Esophagus squamous epithelium (tissue), 5 donors: ENCODE measurements around the gene CPN2. TPM values are rescaled to one million over a fixed set of nuclear protein-coding genes. Genes with fewer than 3 reads are reported as not detected.
A peak's percentile ranks its signal among the peaks of the same experiment; 100 is the strongest.

ENCODE experiments used
- DNase-seq: peaks from one replicate; lab custom pipeline; 2025; lab: John Stamatoyannopoulos, UW
- H3K27ac ChIP-seq, 4 donors: fragments of 200-600 bp; sonication (generic); one replicate each; pipeline ENCODE4 v1.5.1; 2016 to 2019; ENCODE audit warnings: mild to moderate bottlenecking in 1 of 4
- H3K27me3 ChIP-seq, 4 donors: fragments of 200-600 bp; sonication (generic); 1 replicate in 3 of 4; 2 replicates in 1 of 4; pipeline versions ENCODE4 v1.5.1 to v1.6.0; 2017 to 2021; ENCODE audit warnings: antibody characterized with exemption in 1 of 4
- H3K36me3 ChIP-seq, 3 donors: fragments of 200-600 bp; sonication (generic); one replicate each; pipeline ENCODE4 v1.5.1; 2016 to 2019
- H3K4me1 ChIP-seq, 3 donors: fragments of 200-600 bp; sonication (generic); one replicate each; pipeline ENCODE4 v1.5.1; 2017 to 2019
- H3K4me3 ChIP-seq, 4 donors: fragments of 200-600 bp; sonication (generic); 1 replicate in 3 of 4; 2 replicates in 1 of 4; pipeline ENCODE4 v1.5.1; 2016 to 2019; ENCODE audit warnings: mild to moderate bottlenecking in 2 of 4, moderate library complexity in 1 of 4
- H3K9me3 ChIP-seq, 3 donors: fragments of 200-600 bp; sonication (generic); one replicate each; pipeline ENCODE4 v1.5.1; 2016 to 2019
- CTCF ChIP-seq, 6 experiments: fragments of 450-650 bp in 4 of 6; fragments of 200-600 bp in 2 of 6; sonication (generic) in 2 of 6; IDR thresholded peaks; one replicate each; pipeline ENCODE4 v1.5.1; 2016 to 2019; ENCODE audit warnings: antibody characterized with exemption in 6 of 6, mild to moderate bottlenecking in 4 of 6, moderate library complexity in 4 of 6
- POLR2A ChIP-seq, 4 donors: fragments of 450-650 bp; IDR thresholded peaks; one replicate each; pipeline ENCODE4 v1.6.1; 2017; ENCODE audit warnings: antibody characterized with exemption in 4 of 4, mild to moderate bottlenecking in 4 of 4, moderate library complexity in 3 of 4
- WGBS, 2 donors: methylation state at CpG; one replicate each; pipeline ENCODE4 v1.1.5; 2018; 5-methylcytosine and 5-hydroxymethylcytosine counted together
- intact Hi-C: fragments of 100-400 bp; cut with DNase I; formaldehyde crosslinking; loops from one replicate; pipeline ENCODE4 v1.15.0; 2022
- total RNA-seq, 4 donors: library from RNA; depleted of rRNA; stranded (reverse); fragments of >200 nt; gene quantifications; one replicate each; pipeline ENCODE4 v1.1.0, GENCODE V29; 2016
- donor health status: DM: yes; HTN: yes; CAD: no.

CPN2 gene
- total RNA-seq, 4 donors from 2014 or later: not detected

DNA sequence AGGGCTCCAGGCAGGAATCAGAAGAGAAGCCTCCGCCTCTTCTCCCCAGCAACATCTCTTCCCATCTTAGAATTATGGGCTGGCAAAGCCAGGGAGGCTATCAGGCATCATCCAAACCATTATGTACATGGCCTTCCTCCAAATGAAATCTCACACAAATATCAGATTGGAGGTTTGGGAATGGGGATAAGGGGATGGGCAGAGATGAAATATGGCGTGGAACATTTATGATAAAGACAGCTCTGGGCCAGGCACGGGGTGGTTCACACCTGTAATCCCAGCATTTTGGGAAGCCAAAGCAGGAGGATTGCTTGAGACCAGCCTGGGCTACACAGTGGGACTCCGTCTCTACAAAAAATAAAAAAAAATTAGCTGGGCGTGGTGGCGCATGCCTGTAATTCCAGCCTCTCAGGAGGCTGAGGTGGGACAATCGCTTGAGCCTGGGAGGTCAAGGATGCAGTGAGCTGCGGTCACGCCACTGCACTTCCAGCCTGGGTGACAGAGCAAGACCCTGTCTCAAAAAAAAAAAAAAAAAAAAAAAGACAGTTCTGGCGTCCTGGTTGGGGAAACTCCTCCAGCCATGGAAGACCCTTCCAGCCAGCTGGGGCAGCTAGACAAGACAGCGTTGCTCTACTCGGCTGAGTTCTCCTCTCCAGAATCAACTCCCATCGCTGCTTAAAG lies 36.6 kb downstream of the CPN2 start:
- DNase-seq: no peak
- Histone ChIP-seq H3K4me1 (peaks cover 15 to 67% (median 36%) of the 10 kb centered on the region in 3 donors), H3K9me3 (peaks cover 0 to 12% (median 0%) of the 10 kb centered on the region in 3 donors), H3K4me3 (peak overlapping the region in 1 of 4 donors; percentile 63), H3K27ac (peak overlapping the region in 3 of 4 donors; percentile 66 to 79 (median 72)), H3K27me3 (peaks cover 0 to 34% (median 0%) of the 10 kb centered on the region in 4 donors), H3K36me3 (no peaks in the 10 kb centered on the region)
- intact Hi-C loops: loop anchor here (5.0 kb wide), 2 partner anchors 177 to 532 kb away; partner anchors contain the start of gene HES1
- WGBS, 2 donors: 66 to 83% methylated on average over 12 of the region's 13 CpGs
- TF ChIP-seq POLR2A (IDR thresholded peaks at IDR 0.05) (no peak), CTCF (IDR thresholded peaks at IDR 0.05) (no peak)

GRCh38 chr3:194313560-194314387 lies 37.4 kb downstream of the CPN2 start:
- TF ChIP-seq POLR2A (IDR thresholded peaks at IDR 0.05): no peak
- peak in 1 of 6 experiments; percentile 15 for TF ChIP-seq CTCF (IDR thresholded peaks at IDR 0.05)
- no peak for DNase-seq

DNA sequence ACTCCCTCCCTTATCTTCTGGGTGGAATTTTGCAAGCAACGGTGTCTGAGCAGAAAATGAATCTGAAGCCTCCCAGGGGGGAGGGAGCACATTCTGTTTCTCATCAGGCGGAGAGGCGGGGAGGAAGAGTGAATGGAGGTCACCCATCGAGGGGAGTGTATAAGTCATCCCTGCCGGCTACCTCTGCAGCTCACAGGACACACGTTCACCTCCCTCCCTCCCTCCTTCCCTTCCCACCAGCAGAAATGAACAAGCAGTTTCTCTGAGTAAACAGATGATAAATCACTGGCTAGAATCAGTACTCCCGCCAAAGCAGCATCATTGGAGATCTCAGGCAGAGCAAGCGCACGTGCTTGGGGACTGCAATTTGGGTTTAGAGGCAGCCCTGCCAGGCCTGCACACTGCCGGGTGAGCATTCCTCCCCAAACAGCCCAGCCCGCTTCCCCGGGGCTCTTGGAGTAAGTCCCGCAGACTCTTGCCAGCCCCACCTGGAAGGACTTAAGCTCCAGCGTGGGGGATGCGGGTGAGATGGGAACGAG lies 38.3 kb downstream of the CPN2 start:
- peaks cover 0 to 25% (median 0%) of the 10 kb centered on the region in 4 donors for H3K27me3 ChIP-seq
- H3K36me3 ChIP-seq: no peaks in the 10 kb centered on the region
- no peak overlapping the region for H3K4me3 ChIP-seq
- no peaks in the 10 kb centered on the region for H3K9me3 ChIP-seq
- TF ChIP-seq POLR2A (IDR thresholded peaks at IDR 0.05) (no peak), CTCF (IDR thresholded peaks at IDR 0.05) (no peak)
- peak overlapping the region; percentile 3 to 74 (median 61) for H3K27ac ChIP-seq
- DNase-seq: no peak
- intact Hi-C loops: no loop called here
- WGBS, 2 donors: 14 to 33% methylated on average over 3 to 13 of the region's 16 CpGs
- H3K4me1 ChIP-seq: peaks cover 8 to 67% (median 30%) of the 10 kb centered on the region in 3 donors

More at GRCh38 chr3:194313560-194314387, 37.4 kb downstream of the CPN2 start:
- Histone ChIP-seq H3K27ac (peak overlapping the region in 3 of 4 donors; percentile 50 to 74 (median 72)), H3K36me3 (no peaks in the 10 kb centered on the region), H3K9me3 (peaks cover 0 to 9% (median 0%) of the 10 kb centered on the region in 3 donors), H3K4me3 (no peak overlapping the region), H3K27me3 (peaks cover 0 to 34% (median 0%) of the 10 kb centered on the region in 4 donors), H3K4me1 (peaks cover 13 to 69% (median 36%) of the 10 kb centered on the region in 3 donors)
- 38 to 58% methylated on average over 8 to 9 of the region's 15 CpGs for WGBS, 2 donors
- intact Hi-C loops: no loop called here

DNA sequence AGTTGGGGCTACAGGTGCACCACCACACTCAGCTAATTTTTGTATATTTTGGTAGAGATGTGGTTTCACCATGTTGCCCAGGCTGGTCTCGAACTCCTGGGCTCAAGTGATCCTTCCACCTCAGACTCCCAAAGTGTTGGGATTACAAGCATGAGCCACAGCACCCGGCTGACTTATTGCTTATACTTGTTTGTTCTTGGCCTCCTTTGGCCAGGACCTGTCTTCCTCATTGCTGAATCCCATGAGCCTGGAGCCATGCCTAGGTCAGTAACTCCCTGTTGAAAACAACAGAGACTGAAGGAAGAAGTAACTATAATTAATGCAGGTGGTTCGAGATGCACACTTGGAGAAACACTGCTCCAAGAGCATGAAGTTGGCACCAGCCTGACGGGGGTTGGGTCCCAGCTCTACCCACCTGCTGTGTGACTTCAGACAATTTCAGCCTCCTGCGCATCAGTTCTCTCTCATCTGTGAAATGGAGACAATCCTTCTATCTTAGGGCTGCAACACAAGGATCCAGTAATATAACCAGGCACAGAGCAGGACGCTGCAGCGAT lies 38.9 kb downstream of the CPN2 start:
- DNase-seq: no peak
- WGBS, 2 donors: 24 to 58% methylated on average over 2 to 7 of the region's 7 CpGs
- no peak for TF ChIP-seq POLR2A (IDR thresholded peaks at IDR 0.05)
- no peak for TF ChIP-seq CTCF (IDR thresholded peaks at IDR 0.05)
- no peaks in the 10 kb centered on the region for H3K36me3 ChIP-seq
- no peak overlapping the region for H3K4me3 ChIP-seq
- H3K27me3 ChIP-seq: peaks cover 0 to 23% (median 0%) of the 10 kb centered on the region in 4 donors
- peak overlapping the region; percentile 3 to 74 (median 61) for H3K27ac ChIP-seq
- peaks cover 8 to 72% (median 32%) of the 10 kb centered on the region in 3 donors for H3K4me1 ChIP-seq
- intact Hi-C loops: no loop called here
- no peaks in the 10 kb centered on the region for H3K9me3 ChIP-seq
